Transverse colon (tissue), 4 donors: ENCODE data around the gene PRKCQ. TPM values are rescaled to one million over a fixed set of nuclear protein-coding genes. Genes with fewer than 3 reads are reported as not detected.

Experiments
- DNase-seq: peaks from one replicate; pipeline ENCODE4 v3.0.0-alpha.2; 2019
- H3K27ac ChIP-seq, 4 donors: fragments of 200-600 bp; sonication (generic); 2 replicates each; pipeline ENCODE4 v1.5.1; 2016 to 2018; ENCODE audit warnings: inconsistent platforms in 4 of 4
- H3K27me3 ChIP-seq: fragments of 200-600 bp; sonication (generic); 2 replicates; pipeline ENCODE4 v1.5.1; 2017; ENCODE audit warnings: inconsistent platforms
- H3K36me3 ChIP-seq, 4 donors: fragments of 200-600 bp; sonication (generic); 2 replicates each; pipeline ENCODE4 v1.5.1; 2017 to 2019; ENCODE audit warnings: inconsistent platforms in 4 of 4
- H3K4me1 ChIP-seq, 4 donors: fragments of 200-600 bp; sonication (generic); 2 replicates each; pipeline ENCODE4 v1.5.1; 2017 to 2020; ENCODE audit warnings: inconsistent platforms in 4 of 4
- H3K4me3 ChIP-seq, 4 donors: fragments of 200-600 bp; sonication (generic); 1 replicate in 1 of 4; 2 replicates in 3 of 4; pipeline versions ENCODE4 v1.5.1 to v1.6.1; 2017 to 2019; ENCODE audit warnings: inconsistent platforms in 4 of 4
- H3K9me3 ChIP-seq, 2 donors: fragments of 200-600 bp; sonication (generic); 2 replicates each; pipeline ENCODE4 v1.5.1; 2017 to 2019; ENCODE audit warnings: inconsistent platforms in 2 of 2
- EP300 ChIP-seq: sonication (generic); formaldehyde crosslinking; IDR thresholded peaks from one replicate; pipeline ENCODE4 v1.6.1; 2017; ENCODE audit warnings: antibody characterized with exemption, low read depth
- POLR2A ChIP-seq: fragments of 450-650 bp; IDR thresholded peaks from one replicate; pipeline ENCODE4 v1.6.1; 2016; ENCODE audit warnings: antibody characterized with exemption, mild to moderate bottlenecking, moderate library complexity
- POLR2AphosphoS5 ChIP-seq, 3 donors: sonication (generic); formaldehyde crosslinking; IDR thresholded peaks; one replicate each; pipeline ENCODE4 v1.6.1; 2016; ENCODE audit warnings: antibody characterized with exemption in 3 of 3
- WGBS, 2 donors: methylation state at CpG; one replicate each; pipeline ENCODE4 v1.1.5; 2018; ENCODE audit warnings: low coverage in 1 of 2; 5-methylcytosine and 5-hydroxymethylcytosine counted together
- in situ Hi-C, 4 donors: fragments of 200-750 bp; cut with MboI; loops; one replicate each; pipeline versions ENCODE4 v1.15.0 to v1.15.1; 2017; ENCODE audit warnings: low sequenced_read_pairs in 3 of 4, low pct_ligation_motif_present in 1 of 4, low pct_unique_long_range_greater_than_20kb in 1 of 4
- intact Hi-C: fragments of 100-400 bp; cut with DNase I; formaldehyde crosslinking; loops from one replicate; pipeline ENCODE4 v1.15.1; 2023; ENCODE audit warnings: low total_unique reads
- total RNA-seq, 4 donors: library from RNA; depleted of rRNA; stranded (reverse); fragments of >200 nt; gene quantifications; one replicate each; pipeline ENCODE4 v1.1.0, GENCODE V29; 2016
- TF ChIP-seq, protein P1 (sequence below), 5 experiments: fragments of 200-600 bp in 3 of 5; fragments of 450-650 bp in 2 of 5; sonication (generic) in 3 of 5; IDR thresholded peaks; 1 replicate in 2 of 5; 2 replicates in 3 of 5; pipeline ENCODE4 v1.5.1; 2016 to 2017; ENCODE audit warnings: antibody characterized with exemption in 5 of 5, inconsistent platforms in 3 of 5, mild to moderate bottlenecking in 2 of 5, moderate library complexity in 1 of 5

Gene PRKCQ
- total RNA-seq, 4 donors from 2014 or later = 0.60 to 2.7 (median 1.2) TPM

- Histone ChIP-seq H3K36me3 (no peaks in the 10 kb centered on the region), H3K27me3 (no peaks in the 10 kb centered on the region), H3K9me3 (no peaks in the 10 kb centered on the region), H3K27ac (no peak overlapping the region), H3K4me1 (peaks cover 0 to 8% (median 3%) of the 10 kb centered on the region in 4 donors), H3K4me3 (no peak overlapping the region)
- 74 to 77% methylated on average over 7 of the region's 7 CpGs for WGBS, 2 donors
- no peak for DNase-seq
- intact Hi-C loops = no loop called here
- TF ChIP-seq POLR2AphosphoS5 (IDR thresholded peaks at IDR 0.05) (no peak), POLR2A (no peak), EP300 (no peak)
- TF ChIP-seq, protein P1, sequence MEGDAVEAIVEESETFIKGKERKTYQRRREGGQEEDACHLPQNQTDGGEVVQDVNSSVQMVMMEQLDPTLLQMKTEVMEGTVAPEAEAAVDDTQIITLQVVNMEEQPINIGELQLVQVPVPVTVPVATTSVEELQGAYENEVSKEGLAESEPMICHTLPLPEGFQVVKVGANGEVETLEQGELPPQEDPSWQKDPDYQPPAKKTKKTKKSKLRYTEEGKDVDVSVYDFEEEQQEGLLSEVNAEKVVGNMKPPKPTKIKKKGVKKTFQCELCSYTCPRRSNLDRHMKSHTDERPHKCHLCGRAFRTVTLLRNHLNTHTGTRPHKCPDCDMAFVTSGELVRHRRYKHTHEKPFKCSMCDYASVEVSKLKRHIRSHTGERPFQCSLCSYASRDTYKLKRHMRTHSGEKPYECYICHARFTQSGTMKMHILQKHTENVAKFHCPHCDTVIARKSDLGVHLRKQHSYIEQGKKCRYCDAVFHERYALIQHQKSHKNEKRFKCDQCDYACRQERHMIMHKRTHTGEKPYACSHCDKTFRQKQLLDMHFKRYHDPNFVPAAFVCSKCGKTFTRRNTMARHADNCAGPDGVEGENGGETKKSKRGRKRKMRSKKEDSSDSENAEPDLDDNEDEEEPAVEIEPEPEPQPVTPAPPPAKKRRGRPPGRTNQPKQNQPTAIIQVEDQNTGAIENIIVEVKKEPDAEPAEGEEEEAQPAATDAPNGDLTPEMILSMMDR (IDR thresholded peaks at IDR 0.05) = no peak
- in situ Hi-C loops = no loop called here
Measured at GRCh38 chr10:6465437-6465836, 114.6 kb downstream of the PRKCQ start.

DNA sequence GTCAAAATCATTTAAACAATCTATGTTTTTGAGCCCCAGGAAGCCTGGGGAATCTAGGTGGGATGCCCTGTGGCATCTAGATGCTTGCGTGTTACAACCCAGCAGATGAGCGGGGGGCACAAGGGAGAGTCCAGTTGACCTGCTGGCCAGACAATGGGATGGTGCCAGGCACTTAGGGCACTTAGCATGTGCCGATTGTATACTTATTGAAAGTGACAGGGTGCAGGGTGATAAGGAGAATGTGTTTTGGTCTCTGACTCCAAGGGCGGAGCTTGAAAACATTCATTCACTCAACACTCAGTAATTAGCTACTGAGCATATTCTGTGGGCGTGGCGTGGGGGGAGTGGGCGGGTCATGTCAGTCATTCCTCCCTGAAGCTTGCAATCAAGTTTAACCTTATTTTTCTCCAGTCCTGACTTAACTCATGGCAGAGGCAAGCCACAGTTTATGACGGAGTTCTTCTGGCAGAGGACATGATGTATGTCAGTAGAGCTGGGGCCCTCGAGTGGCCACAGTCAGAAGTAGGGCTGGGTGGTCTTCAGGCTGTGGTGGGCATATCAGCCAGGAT lies 115.1 kb downstream of the PRKCQ start:
- in situ Hi-C loops = no loop called here
- no peaks in the 10 kb centered on the region for H3K9me3 ChIP-seq
- TF ChIP-seq POLR2AphosphoS5 (IDR thresholded peaks at IDR 0.05) (no peak), EP300 (no peak), POLR2A (no peak)
- TF ChIP-seq, protein P1 (IDR thresholded peaks at IDR 0.05) = no peak
- intact Hi-C loops = no loop called here
- no peak overlapping the region for H3K27ac ChIP-seq
- H3K4me1 ChIP-seq = peaks cover 0 to 8% (median 3%) of the 10 kb centered on the region in 4 donors
- no peak overlapping the region for H3K4me3 ChIP-seq
- H3K27me3 ChIP-seq = no peaks in the 10 kb centered on the region
- DNase-seq = peak; percentile 18
- H3K36me3 ChIP-seq = no peaks in the 10 kb centered on the region
- 73% methylated on average over 9 of the region's 9 CpGs; no CpG with 5 or more reads in 1 of the 2 donors for WGBS, 2 donors

DNA sequence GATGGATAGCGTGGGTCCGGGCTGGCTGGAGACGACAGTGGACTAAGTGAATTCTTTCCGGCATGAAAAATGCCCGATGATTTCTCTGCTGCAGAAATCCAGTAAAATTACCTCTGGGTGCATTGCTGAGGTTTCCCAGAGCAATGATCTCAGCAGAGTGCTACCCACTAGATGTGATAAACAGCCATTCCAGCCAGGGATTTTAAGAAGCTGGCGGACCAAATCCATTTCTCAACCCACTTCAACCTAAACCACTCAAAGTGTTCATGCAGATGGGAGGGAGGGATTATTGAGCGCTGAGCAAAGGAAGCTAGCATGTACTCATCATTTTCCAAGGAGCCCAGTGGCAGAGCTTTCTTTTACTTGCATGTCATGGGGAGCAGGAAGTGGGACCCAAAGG lies 116.7 kb downstream of the PRKCQ start:
- H3K4me3 ChIP-seq = no peak overlapping the region
- no peak overlapping the region for H3K27ac ChIP-seq
- H3K4me1 ChIP-seq = peaks cover 0 to 8% (median 3%) of the 10 kb centered on the region in 4 donors
- H3K9me3 ChIP-seq = no peaks in the 10 kb centered on the region
- in situ Hi-C loops = no loop called here
- H3K27me3 ChIP-seq = no peaks in the 10 kb centered on the region
- DNase-seq = no peak
- no peak for TF ChIP-seq POLR2AphosphoS5 (IDR thresholded peaks at IDR 0.05)
- TF ChIP-seq EP300 = no peak
- TF ChIP-seq, protein P1 (IDR thresholded peaks at IDR 0.05) = no peak
- 75 to 93% methylated on average over 4 to 7 of the region's 7 CpGs for WGBS, 2 donors
- intact Hi-C loops = no loop called here
- peaks cover 0 to 6% (median 0%) of the 10 kb centered on the region in 4 donors for H3K36me3 ChIP-seq

DNA sequence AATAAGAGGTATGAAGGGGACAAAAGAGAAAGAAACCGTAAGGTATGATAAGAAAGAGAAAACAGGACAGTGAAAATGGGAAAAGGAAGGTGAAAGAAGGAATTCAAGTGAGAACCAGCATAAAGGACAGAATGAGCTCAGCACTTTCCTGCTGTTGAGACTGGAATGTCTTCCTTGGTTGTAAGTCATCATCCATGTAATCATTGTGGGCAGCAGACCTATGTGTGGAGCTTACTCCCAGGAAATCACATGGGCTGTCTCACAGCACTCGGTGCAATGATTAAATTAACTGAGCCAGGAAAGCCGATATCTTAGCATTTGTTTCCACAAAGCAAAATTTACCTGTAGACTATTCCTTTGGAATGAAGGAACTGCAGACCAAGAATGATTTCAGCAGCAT lies 118.1 kb downstream of the PRKCQ start:
- H3K9me3 ChIP-seq = no peaks in the 10 kb centered on the region
- intact Hi-C loops = no loop called here
- in situ Hi-C loops = no loop called here

More for the DNA sequence above, 118.1 kb downstream of the PRKCQ start:
- DNase-seq = no peak
- H3K4me3 ChIP-seq = no peak overlapping the region
- TF ChIP-seq POLR2AphosphoS5 (IDR thresholded peaks at IDR 0.05) = no peak
- no peak for TF ChIP-seq POLR2A
- TF ChIP-seq, protein P1 (IDR thresholded peaks at IDR 0.05) = no peak
- TF ChIP-seq EP300 = no peak
- H3K36me3 ChIP-seq = peaks cover 0 to 6% (median 0%) of the 10 kb centered on the region in 4 donors
- H3K27me3 ChIP-seq = no peaks in the 10 kb centered on the region
- peaks cover 0 to 1% (median 0%) of the 10 kb centered on the region in 4 donors for H3K4me1 ChIP-seq
- WGBS, 2 donors = 81 to 89% methylated on average over 3 of the region's 3 CpGs
- H3K27ac ChIP-seq = no peak overlapping the region
